ENCODE data around the gene CDH18.

DNA sequence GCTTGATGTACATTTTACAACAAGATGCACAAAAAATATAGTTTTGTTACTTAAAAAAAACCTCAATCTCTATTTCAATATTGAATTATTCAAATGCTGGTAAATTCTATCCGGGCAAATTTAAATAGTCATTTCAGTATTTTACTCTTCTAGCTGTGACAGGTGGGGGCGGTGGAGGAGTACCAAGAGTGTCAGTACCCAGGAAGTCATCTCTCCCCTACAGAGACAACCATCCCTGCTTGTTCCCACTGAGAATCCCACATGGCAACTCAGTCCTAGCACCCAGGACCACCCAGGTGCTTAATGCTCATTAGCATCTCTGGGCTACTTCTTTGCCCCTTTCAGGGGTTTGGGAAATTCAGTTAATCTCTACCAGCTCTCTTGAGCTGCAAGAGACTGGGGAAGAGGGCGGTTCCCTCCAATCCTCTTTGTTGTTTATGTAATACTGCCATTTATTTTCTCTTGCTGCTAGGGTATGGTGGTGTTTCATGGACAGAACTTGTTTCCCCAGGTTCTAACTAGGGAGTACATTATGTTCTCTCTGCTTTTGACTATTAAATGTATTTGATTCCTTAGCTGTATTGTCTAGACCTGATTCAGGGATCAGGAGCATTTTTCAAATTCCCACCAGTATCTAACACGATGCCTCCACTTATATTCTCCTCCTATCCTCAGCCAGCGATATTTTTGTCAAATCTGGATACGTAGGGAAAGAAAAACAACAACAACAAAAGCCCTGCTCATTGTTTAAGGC, 122.5 kb downstream of the CDH18 start:
- TF ChIP-seq, protein P1, sequence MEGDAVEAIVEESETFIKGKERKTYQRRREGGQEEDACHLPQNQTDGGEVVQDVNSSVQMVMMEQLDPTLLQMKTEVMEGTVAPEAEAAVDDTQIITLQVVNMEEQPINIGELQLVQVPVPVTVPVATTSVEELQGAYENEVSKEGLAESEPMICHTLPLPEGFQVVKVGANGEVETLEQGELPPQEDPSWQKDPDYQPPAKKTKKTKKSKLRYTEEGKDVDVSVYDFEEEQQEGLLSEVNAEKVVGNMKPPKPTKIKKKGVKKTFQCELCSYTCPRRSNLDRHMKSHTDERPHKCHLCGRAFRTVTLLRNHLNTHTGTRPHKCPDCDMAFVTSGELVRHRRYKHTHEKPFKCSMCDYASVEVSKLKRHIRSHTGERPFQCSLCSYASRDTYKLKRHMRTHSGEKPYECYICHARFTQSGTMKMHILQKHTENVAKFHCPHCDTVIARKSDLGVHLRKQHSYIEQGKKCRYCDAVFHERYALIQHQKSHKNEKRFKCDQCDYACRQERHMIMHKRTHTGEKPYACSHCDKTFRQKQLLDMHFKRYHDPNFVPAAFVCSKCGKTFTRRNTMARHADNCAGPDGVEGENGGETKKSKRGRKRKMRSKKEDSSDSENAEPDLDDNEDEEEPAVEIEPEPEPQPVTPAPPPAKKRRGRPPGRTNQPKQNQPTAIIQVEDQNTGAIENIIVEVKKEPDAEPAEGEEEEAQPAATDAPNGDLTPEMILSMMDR (IDR thresholded peaks at IDR 0.05) = no peak
- no peak for TF ChIP-seq POLR2A (IDR thresholded peaks at IDR 0.05)
